ENCODE results near the gene ZNF385B.

GRCh38 chr2:179824961-179825360 is 36.5 kb downstream of the ZNF385B start:
- TF ChIP-seq, protein P1, sequence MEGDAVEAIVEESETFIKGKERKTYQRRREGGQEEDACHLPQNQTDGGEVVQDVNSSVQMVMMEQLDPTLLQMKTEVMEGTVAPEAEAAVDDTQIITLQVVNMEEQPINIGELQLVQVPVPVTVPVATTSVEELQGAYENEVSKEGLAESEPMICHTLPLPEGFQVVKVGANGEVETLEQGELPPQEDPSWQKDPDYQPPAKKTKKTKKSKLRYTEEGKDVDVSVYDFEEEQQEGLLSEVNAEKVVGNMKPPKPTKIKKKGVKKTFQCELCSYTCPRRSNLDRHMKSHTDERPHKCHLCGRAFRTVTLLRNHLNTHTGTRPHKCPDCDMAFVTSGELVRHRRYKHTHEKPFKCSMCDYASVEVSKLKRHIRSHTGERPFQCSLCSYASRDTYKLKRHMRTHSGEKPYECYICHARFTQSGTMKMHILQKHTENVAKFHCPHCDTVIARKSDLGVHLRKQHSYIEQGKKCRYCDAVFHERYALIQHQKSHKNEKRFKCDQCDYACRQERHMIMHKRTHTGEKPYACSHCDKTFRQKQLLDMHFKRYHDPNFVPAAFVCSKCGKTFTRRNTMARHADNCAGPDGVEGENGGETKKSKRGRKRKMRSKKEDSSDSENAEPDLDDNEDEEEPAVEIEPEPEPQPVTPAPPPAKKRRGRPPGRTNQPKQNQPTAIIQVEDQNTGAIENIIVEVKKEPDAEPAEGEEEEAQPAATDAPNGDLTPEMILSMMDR (IDR thresholded peaks at IDR 0.05) = no peak
- no peak for TF ChIP-seq POLR2A (IDR thresholded peaks at IDR 0.05)

Data from body of pancreas (tissue), 4 donors.